ENCODE measurements around the gene VIPR2.

GRCh38 chr7:159028508-159029401 lies 115.9 kb downstream of the VIPR2 start:
- TF ChIP-seq CTCF (IDR thresholded peaks at IDR 0.05 in 8 of 11, conservative IDR thresholded peaks at IDR 0.05 in 3 of 11) (no peak), POLR2AphosphoS5 (IDR thresholded peaks at IDR 0.05) (no peak), POLR2A (IDR thresholded peaks at IDR 0.05) (no peak)
